OCI-LY7 (cell line): ENCODE measurements around the gene TMEM106C. TPM values are rescaled to one million over a fixed set of nuclear protein-coding genes. Genes with fewer than 3 reads are reported as not detected.

Source experiments
- BruUV-seq: library from RNA; stranded (reverse); fragments of 400-500 nt; replicated peaks from 2 replicates; lab custom pipeline; 2021; lab: Mats Ljungman, UMichigan
- CTCF ChIA-PET: fragments of 300-600 bp; sonication (Branson Sonifier 250); formaldehyde crosslinking; loops from one replicate; lab custom pipeline; 2022; ENCODE audit warnings: antibody characterized with exemption; ENCODE audit not compliant: unreplicated experiment; lab: Charles Lee
- POLR2A ChIA-PET: fragments of 300-600 bp; sonication (Branson Sonifier 250); formaldehyde crosslinking; loops from one replicate; lab custom pipeline; 2022; ENCODE audit warnings: antibody characterized with exemption; lab: Charles Lee
- DNase-seq: peaks from one replicate; pipeline ENCODE4 v3.0.0-alpha.2; 2015; ENCODE audit warnings: low spot score
- H2AFZ ChIP-seq: fragments of 200-600 bp; sonication (generic), shearing (Covaris generic); 2 replicates; pipeline ENCODE4 v1.6.1; 2014; ENCODE audit warnings: mild to moderate bottlenecking, antibody characterized with exemption, low read length, moderate library complexity
- H3K27ac ChIP-seq: fragments of 200-600 bp; sonication (generic); 2 replicates; pipeline ENCODE4 v1.5.1; 2014; ENCODE audit warnings: mixed run types, low read depth, mild to moderate bottlenecking, moderate library complexity, low read length, inconsistent platforms; ENCODE audit not compliant: poor library complexity, severe bottlenecking
- H3K36me3 ChIP-seq: fragments of 200-600 bp; sonication (generic); 2 replicates; pipeline ENCODE4 v1.6.1; 2014; ENCODE audit warnings: mild to moderate bottlenecking, antibody characterized with exemption, low read length, moderate library complexity, mixed read lengths; ENCODE audit not compliant: insufficient read depth
- H3K4me1 ChIP-seq: fragments of 200-600 bp; sonication (generic); 2 replicates; pipeline ENCODE4 v1.5.1; 2014; ENCODE audit warnings: mild to moderate bottlenecking, low read length; ENCODE audit not compliant: insufficient read depth, poor library complexity, severe bottlenecking
- H3K4me2 ChIP-seq: fragments of 200-600 bp; sonication (generic); 2 replicates; pipeline ENCODE4 v1.6.1; 2014; ENCODE audit warnings: mild to moderate bottlenecking, low read length
- H3K4me3 ChIP-seq: fragments of 200-600 bp; sonication (generic); 2 replicates; pipeline ENCODE4 v1.5.1; 2014; ENCODE audit warnings: mild to moderate bottlenecking, low read depth, low read length; ENCODE audit not compliant: poor library complexity, severe bottlenecking
- H3K79me2 ChIP-seq: fragments of 200-600 bp; sonication (generic); 2 replicates; pipeline ENCODE4 v1.6.1; 2016; ENCODE audit warnings: low read depth, mild to moderate bottlenecking, low read length, moderate library complexity, mixed read lengths; ENCODE audit not compliant: insufficient read depth
- H3K9me2 ChIP-seq: fragments of 200-600 bp; sonication (generic); 2 replicates; pipeline ENCODE4 v1.6.1; 2016; ENCODE audit warnings: mild to moderate bottlenecking, low read length, mixed read lengths; ENCODE audit not compliant: insufficient read depth
- H3K9me3 ChIP-seq: fragments of 200-600 bp; sonication (generic); 2 replicates; pipeline ENCODE4 v1.6.1; 2014; ENCODE audit warnings: mild to moderate bottlenecking, mixed run types, low read length, mixed read lengths
- H4K20me1 ChIP-seq: fragments of 200-600 bp; sonication (generic); 2 replicates; pipeline ENCODE4 v1.6.1; 2014; ENCODE audit warnings: mild to moderate bottlenecking, antibody characterized with exemption, low read length, moderate library complexity, mixed read lengths; ENCODE audit not compliant: insufficient read depth
- CTCF ChIP-seq: fragments of 200-600 bp; sonication (generic); conservative IDR thresholded peaks from 2 replicates; pipeline ENCODE4 v1.5.1; 2014; ENCODE audit warnings: mild to moderate bottlenecking, antibody characterized with exemption, low read length, moderate library complexity, mixed read lengths
- EZH2phosphoT487 ChIP-seq: fragments of 200-600 bp; sonication (generic); IDR thresholded peaks from 2 replicates; pipeline ENCODE4 v1.6.1; 2018; ENCODE audit warnings: low read depth, borderline replicate concordance, mild to moderate bottlenecking, mixed run types, antibody characterized with exemption, low read length, moderate library complexity, mixed read lengths
- intact Hi-C: fragments of 100-400 bp; cut with micrococcal nuclease; formaldehyde crosslinking; loops from one replicate; pipeline ENCODE4 v1.10.0; 2022; ENCODE audit not compliant: unreplicated experiment
- total RNA-seq, 2 experiments: library from RNA; depleted of rRNA in 1 of 2; stranded (reverse); fragments of >200 nt in 1 of 2; shearing (Covaris generic) in 1 of 2; gene quantifications; 2 replicates each; pipeline ENCODE4 v1.2.3, GENCODE V29; 2014 to 2022

Gene TMEM106C
- total RNA-seq, 2 experiments from 2014 or later: 123 to 182 TPM

GRCh38 chr12:47973870-47974269 lies 10.5 kb downstream of the TMEM106C start:
- CTCF ChIA-PET: no interaction called here
- no peaks in the 10 kb centered on the region for H3K4me1 ChIP-seq
- peaks cover 7% of the 10 kb centered on the region; the same call in 1 of the 2 replicates for H3K36me3 ChIP-seq

GRCh38 chr12:47975036-47975620 lies 11.7 kb downstream of the TMEM106C start:
- TF ChIP-seq EZH2phosphoT487 (no peak), CTCF (no peak)
- BruUV-seq: no TSS peak
- CTCF ChIA-PET: no interaction called here

More at GRCh38 chr12:47973870-47974269, 10.5 kb downstream of the TMEM106C start:
- H4K20me1 ChIP-seq: no peaks in the 10 kb centered on the region
- H3K79me2 ChIP-seq: no peaks in the 10 kb centered on the region
- BruUV-seq: no TSS peak
- POLR2A ChIA-PET: no interaction called here
- TF ChIP-seq EZH2phosphoT487: no peak
- TF ChIP-seq CTCF: no peak
- H2AFZ ChIP-seq: no peak overlapping the region
- no peaks in the 10 kb centered on the region for H3K9me3 ChIP-seq
- no peak for DNase-seq
- no peak overlapping the region for H3K4me3 ChIP-seq
- intact Hi-C loops: no loop called here
- H3K4me2 ChIP-seq: no peak overlapping the region
- H3K9me2 ChIP-seq: no peaks in the 10 kb centered on the region
- H3K27ac ChIP-seq: no peak overlapping the region

GRCh38 chr12:47975816-47976215 lies 12.4 kb downstream of the TMEM106C start:
- H2AFZ ChIP-seq: no peak overlapping the region
- intact Hi-C loops: no loop called here
- H4K20me1 ChIP-seq: no peaks in the 10 kb centered on the region
- H3K4me3 ChIP-seq: no peak overlapping the region
- ChIA-PET CTCF (interaction anchor here (1.3 kb wide), 1 partner anchor 11 kb away, joined by 3 read pairs; no protein-coding TSS in a partner anchor), POLR2A (interaction anchor here (1.1 kb wide), 1 partner anchor 10 kb away, joined by 3 read pairs; no protein-coding TSS in a partner anchor)
- no peaks in the 10 kb centered on the region for H3K36me3 ChIP-seq
- no TSS peak for BruUV-seq
- H3K4me2 ChIP-seq: no peak overlapping the region
- no peaks in the 10 kb centered on the region for H3K79me2 ChIP-seq
- no peak overlapping the region for H3K27ac ChIP-seq
- H3K4me1 ChIP-seq: no peaks in the 10 kb centered on the region
- H3K9me3 ChIP-seq: no peaks in the 10 kb centered on the region
- no peaks in the 10 kb centered on the region for H3K9me2 ChIP-seq
- TF ChIP-seq EZH2phosphoT487 (no peak), CTCF (no peak)
- DNase-seq: no peak

More at GRCh38 chr12:47975036-47975620, 11.7 kb downstream of the TMEM106C start:
- DNase-seq: no peak
- Histone ChIP-seq H3K4me1 (no peaks in the 10 kb centered on the region), H3K27ac (no peak overlapping the region), H3K9me2 (no peaks in the 10 kb centered on the region), H4K20me1 (no peaks in the 10 kb centered on the region), H2AFZ (no peak overlapping the region), H3K36me3 (no peaks in the 10 kb centered on the region), H3K4me3 (no peak overlapping the region), H3K4me2 (no peak overlapping the region), H3K9me3 (no peaks in the 10 kb centered on the region), H3K79me2 (no peaks in the 10 kb centered on the region)
- POLR2A ChIA-PET: no interaction called here
- intact Hi-C loops: no loop called here
